SHP77 (cell line): Measurements from ENCODE around the gene PIK3CG.

ENCODE experiments used
- DNase-seq, 2 experiments: peaks; one replicate each; lab custom pipeline; 2025; lab: John Stamatoyannopoulos, UW

PIK3CG gene

DNA sequence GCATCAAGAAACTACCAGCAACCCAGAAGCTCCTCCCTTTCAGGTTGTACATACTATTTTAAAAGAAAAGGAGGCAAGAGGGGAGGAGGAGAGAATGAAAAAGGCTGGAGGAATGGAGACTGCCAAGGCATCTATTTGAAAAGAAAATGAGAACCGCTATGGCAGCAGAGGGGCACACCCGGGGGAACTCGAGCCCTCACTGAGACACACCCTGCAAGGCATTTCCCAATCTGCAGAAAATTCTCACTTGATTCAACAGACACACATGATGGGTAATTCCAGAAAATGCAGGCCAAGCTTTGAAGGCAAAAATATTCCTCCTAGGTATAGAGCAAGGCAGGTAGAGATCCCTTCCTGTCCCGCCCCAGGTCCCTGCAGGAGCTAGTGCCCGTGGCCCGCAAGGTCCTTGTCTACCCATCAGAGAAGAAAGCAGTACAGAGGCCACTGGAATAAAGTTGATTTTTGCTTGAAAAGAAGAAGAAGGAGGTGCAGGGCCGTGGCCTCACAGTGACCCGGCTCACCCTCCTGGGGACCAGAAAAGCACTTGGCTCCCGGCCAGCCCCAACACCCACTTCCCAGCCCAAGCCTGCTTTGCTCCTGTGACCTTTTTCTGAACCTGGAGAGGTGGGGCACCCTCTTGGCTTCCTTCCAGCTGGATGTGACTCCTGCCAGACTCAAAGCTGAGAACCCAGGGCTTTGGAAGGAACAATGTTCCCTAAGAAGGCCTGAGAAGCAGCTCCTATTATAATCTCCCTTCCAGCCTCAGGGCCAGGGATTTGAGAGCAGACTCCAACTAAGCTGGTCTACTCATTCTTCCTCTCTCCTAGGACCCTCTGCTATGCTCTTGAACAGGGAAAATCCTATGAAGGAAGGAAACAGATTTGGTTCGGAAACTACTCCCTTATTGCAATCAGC, 6.2 kb upstream of the PIK3CG start:
- DNase-seq = no peak

DNA sequence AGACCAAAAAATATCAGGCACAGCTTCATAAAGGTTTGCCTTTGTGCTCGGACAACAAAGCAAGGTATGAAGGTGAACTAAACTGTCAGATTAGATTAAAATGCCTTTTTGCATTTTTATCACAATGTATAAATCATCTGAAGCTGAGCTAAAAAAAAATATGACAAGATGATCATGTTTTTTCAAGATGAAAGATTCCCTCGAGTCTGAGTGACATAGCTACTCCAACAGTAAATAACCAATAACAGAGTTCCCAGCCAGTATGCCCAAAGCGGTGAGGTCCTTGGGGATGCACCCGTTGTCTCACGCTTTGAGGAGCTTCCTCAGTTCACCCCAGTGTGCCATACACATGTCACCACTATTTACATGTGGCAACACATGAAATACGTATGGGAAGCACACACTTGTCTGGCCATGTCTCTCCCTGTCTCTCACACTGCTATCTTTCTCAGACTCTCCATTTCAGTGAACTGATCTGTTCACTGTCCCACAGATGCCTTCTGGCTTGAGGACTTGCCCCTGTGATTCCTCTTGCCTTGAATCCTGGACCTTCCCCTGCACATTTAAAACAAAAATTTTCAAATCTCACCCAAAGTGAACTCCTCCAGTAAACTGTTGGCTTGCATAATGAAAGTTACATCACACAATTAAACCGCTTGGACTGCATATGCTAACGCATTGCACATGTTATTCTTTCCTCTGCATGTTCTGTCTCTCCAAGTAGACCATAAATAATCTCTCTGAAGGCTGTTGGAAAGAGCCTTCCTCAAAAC, 2.6 kb upstream of the PIK3CG start:
- no peak for DNase-seq

DNA sequence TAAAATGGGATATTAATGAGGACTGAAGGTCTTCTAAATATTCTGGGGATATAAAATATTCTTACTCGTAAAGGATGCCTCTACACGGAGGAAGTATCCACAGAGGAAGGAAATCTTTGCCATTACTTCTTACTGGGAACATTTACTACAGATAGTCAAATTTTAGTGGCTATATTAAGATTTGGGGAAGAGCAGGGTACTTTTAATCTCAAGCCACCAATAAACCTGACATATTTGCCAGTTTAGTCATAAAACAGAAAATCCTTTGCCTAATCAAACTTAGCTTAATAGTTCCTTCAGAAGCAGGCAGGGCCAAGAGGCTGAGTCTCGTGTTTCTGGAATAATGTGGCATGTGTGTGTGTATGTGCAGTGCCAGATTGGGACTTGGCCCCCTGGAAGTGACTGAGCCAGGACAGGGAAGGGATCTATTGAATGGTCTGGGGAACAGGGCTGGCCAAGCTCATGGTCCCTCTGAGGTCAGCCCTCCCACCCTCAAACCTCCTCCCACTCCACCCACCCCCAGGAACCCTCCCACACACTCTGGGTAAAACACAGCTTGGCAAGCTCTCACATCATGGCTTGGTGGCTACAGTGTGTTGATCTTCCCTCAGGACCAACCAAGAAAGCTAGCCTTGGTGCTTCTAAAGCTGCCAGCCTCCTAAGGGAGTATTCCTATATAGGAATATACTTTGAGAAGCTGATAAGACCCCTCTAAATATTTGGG, 1.6 kb upstream of the PIK3CG start:
- DNase-seq = no peak

DNA sequence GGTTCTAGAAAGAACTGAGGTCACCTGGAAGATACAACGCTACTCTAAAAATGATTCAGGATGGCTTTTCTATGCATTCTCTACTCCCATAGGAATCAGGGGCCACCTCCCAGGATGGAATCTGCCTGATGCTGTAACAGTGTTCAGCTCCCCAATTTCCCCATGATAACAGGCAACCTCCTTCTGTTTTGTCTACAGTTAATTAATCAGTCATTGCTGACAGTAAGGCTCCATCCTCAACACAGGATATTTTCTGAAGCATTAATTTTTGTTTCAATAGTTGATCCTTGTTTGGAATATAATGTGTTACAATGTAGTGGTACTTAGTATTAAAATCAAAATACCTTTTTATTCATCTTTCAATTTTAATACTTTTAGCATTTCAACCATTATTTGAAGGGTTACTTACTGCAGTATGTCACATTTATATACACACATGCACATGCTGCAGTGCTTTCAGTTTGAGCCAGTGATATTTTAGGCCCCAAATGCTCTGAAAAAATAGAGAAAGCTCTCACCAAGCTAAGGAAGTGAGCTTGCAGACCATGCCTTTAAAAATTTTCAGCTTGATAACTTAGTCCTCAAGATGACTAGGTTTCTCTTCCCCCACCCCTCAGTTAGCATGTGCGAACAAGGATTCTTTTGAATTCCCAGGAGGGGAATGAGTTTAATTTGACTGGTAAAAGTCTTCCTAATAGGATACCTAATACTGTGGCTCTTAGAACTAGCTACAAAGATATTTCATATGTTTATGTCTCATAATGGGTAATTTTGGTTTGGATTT, 592 bp upstream of the PIK3CG start:
- DNase-seq = no peak

DNA sequence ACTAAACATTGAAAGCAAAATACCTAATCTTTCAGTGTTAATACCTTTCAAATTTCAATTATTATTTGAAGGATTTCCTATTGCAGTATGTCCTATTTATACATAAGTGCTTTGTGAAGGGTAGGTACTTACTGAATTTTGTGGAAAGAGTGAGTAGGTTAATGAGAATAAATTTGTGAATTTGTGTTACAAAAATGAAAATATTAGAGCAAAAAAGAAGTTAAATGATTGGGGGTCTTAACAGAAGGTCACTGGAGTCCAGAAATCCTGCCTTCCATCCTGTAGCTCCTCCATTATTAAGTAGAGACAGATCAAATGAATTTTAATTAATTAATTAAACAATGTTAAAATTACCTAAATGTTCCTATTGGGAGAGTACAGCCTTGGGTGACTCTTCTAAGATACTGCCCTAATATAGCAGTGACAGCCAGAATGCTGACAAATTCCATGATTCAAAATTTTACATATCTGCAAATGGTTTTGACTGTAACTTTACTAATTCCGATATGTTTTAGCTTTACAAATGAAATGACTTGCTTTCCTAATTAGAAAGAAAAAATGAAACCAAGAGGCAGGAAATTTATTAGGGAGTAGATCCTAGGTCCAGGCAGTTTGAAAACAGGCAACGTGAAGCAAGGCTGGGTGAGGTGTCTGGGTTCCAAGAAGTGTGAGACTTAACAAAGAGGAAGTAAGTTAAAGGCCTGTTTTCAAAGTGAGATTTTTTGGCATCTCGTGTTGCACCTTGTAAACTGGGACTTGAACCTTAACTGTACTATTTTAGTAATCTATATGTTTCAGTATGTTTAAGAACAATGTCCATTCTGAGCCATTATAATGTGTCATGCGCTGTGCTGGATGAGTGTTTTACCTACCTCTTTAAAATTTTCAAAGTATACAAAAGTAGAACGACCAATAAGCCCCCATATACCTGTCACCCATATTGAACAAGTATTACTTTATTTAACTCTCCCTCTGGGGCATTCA, 1.5 kb downstream of the PIK3CG start:
- no peak for DNase-seq

DNA sequence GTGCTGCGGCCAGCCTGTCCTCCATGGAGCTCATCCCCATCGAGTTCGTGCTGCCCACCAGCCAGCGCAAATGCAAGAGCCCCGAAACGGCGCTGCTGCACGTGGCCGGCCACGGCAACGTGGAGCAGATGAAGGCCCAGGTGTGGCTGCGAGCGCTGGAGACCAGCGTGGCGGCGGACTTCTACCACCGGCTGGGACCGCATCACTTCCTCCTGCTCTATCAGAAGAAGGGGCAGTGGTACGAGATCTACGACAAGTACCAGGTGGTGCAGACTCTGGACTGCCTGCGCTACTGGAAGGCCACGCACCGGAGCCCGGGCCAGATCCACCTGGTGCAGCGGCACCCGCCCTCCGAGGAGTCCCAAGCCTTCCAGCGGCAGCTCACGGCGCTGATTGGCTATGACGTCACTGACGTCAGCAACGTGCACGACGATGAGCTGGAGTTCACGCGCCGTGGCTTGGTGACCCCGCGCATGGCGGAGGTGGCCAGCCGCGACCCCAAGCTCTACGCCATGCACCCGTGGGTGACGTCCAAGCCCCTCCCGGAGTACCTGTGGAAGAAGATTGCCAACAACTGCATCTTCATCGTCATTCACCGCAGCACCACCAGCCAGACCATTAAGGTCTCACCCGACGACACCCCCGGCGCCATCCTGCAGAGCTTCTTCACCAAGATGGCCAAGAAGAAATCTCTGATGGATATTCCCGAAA, 2.7 kb downstream of the PIK3CG start:
- DNase-seq = no peak

DNA sequence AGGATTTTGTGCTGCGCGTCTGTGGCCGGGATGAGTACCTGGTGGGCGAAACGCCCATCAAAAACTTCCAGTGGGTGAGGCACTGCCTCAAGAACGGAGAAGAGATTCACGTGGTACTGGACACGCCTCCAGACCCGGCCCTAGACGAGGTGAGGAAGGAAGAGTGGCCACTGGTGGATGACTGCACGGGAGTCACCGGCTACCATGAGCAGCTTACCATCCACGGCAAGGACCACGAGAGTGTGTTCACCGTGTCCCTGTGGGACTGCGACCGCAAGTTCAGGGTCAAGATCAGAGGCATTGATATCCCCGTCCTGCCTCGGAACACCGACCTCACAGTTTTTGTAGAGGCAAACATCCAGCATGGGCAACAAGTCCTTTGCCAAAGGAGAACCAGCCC, 3.3 kb downstream of the PIK3CG start:
- no peak for DNase-seq

DNA sequence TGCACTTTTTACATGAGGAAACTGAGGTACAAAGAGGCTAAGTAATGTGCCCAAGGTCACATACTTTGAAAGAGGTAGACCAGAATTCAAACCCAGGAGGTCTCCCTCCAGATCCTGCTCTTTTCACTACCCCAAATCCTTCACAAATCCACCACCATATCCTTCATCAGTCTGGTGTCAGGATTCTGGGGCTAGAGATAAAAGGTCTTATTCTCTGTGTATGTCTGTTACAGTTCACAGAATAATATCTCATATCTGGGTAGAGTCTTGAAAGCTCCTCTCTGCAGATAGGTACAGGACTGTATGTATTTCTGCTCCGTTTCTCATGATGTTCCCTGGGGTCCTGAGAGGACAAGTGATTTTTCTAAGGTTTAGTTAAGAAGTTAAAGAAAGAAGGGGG, 4.9 kb downstream of the PIK3CG start:
- DNase-seq = no peak

DNA sequence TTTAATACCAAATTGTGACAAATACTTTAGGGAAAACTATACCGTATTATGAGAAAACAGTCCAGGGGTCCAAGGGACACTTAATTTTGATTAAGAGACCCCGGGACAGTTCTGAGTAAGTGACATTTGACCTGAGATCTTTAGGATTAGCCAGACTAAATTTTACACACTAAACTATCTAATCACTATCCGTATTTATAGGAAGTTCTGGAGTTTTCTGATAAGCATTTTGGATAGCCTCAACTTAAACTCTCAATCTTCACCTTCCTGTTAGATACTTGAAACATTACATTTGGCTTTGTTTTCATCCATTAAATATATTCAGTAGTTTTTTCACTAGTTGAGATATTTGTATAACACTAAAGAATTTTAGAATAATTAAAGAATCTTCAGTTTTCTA, 5.4 kb downstream of the PIK3CG start:
- no peak for DNase-seq

DNA sequence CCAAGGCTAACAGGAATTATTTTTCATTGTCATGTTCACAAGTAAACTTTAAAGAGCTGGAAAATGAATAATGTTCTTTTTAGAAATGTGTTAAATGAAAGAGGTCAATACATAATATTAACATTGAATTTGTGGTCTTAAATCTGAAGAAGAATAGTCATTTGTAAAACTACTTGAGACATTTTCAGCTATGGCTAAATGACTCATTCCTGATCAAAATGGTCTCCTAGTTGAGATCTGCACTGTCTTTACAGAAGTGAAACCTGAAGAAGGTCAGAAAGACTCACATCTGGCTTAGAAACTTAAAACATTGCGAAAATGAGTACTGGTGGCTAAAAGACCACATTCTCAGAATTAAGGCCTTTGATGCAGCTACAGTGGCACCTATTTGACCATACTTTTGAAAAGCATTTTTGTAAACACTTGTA, 5.9 kb downstream of the PIK3CG start:
- no peak for DNase-seq

DNA sequence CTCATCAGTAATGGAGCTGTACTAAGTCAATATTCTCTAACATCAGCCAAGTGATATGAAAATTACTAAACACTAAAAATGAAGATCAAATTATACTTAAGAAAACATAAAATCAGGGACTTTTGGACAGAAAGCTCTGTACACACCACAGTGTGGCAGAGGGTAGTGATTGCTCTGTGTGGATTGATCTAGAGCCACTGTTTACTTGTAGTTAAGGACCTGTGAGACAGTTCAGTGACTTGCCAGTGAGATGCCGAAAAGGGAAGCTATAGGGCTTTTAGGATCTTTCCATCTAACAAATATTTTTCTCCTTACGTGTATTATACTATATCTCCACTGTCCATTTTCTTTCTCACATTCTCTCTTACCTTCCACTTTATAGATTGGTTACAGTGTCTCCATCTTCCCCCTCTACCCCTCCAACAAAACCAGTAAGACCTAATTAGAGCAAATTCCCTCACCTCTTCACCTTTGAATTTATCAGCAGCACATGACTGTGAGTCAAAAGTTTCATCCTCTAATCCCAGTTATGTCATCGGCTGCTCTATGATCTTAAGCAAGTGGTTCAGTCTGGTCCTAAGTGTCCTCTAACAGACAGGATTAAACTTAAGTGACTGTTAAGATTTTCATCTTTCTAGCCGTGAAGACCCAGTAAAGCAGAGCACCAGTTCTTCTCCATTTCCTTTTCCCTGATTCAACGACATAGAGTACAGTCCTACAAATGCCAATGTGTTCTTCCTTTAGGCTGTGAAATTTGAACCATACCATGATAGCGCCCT, 6.9 kb downstream of the PIK3CG start:
- no peak for DNase-seq

DNA sequence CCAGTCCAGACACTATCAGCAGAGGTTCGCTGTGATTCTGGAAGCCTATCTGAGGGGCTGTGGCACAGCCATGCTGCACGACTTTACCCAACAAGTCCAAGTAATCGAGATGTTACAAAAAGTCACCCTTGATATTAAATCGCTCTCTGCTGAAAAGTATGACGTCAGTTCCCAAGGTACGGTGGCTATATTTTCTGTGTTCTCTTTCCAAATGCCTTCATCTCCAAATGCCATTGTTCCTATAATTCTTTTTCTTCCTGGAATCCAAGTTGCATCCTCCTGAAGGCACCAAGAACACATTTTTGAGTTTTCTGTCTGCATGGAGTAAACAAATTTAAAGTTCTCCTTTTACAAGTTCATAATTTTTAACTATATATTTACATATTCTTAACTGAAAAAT, 7.7 kb downstream of the PIK3CG start:
- no peak for DNase-seq

DNA sequence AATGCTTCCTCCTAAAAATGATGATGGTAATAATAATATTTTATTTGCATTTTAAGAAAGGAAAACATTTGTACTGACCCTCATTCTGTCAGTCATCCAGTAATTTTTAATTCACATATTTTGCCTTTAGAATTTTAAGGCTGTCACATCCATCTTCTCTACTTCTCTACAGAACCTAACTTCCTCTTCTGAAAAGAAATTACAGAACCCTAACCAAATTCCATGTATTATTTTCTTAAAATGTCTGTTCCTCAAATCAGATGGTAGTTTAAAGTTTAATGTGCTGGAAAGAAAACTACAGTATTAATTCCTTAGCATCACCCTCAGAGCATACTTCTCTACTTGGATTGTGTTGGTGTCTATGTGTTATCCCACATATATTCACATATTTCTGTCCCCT, 9.0 kb downstream of the PIK3CG start:
- no peak for DNase-seq

DNA sequence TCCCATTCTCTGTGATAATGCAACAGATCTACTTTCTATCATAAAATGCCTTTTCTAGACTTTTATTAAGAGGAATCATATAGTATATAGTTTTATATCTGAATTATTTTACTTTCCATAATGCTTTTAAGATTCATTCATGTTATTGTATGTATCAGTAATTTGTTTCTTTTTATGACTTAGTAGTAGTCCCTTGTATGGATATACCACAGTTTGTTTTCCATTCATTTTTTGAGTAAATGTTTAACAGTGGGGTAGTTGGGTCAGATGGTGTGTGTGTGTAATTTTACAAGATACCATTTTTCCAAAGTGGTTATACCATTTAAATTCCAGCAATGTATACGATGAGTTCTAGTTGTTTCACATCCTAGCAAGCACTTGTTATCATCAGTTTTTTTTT, 10.4 kb downstream of the PIK3CG start:
- no peak for DNase-seq

DNA sequence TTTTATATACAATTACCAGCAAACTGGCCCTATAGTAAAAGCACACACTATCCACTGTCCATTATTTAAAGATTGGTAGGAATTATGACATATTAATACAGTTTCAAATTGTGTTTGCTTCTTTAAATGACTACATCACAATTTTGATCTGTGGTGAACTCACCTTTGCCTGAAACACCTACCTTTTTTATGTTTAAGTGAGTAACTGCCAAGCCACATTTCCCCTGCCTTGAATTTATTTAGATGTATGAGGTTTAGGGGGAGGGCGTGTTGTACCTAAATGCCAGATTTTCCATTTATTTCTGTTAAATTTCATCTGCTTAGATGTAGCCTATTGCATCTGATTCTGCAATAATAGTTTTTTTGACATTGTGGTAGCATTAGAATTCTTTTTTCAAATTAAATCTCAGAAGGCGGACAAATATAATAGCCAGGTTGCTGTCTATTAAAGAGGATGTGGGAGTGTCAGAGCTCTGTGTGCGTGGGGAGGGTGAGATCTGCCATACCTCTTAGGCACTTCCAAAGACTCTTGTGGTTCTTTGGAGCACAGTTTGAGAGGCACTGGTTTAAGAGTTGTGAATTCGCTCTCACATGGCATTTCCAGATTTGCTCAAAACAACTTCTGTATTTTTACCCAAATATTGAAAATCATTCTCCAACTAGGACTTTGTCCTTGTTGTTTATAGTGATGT, 13.8 kb downstream of the PIK3CG start:
- no peak for DNase-seq

DNA sequence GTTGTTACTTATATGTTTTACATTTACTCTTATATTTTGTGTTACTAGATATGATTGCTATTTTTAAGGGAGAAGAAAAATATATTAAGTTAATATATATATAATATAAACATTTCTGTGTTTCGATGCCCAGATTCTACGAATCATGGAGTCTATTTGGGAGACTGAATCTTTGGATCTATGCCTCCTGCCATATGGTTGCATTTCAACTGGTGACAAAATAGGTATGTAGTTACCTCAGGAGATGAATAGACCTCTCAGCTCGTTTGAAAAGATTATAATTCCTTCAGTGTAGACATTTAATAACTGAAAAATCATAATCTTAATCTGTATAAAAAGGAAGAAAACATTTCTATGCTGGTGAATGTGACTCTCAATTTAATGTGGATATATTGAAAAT, 16.9 kb downstream of the PIK3CG start:
- DNase-seq = no peak

DNA sequence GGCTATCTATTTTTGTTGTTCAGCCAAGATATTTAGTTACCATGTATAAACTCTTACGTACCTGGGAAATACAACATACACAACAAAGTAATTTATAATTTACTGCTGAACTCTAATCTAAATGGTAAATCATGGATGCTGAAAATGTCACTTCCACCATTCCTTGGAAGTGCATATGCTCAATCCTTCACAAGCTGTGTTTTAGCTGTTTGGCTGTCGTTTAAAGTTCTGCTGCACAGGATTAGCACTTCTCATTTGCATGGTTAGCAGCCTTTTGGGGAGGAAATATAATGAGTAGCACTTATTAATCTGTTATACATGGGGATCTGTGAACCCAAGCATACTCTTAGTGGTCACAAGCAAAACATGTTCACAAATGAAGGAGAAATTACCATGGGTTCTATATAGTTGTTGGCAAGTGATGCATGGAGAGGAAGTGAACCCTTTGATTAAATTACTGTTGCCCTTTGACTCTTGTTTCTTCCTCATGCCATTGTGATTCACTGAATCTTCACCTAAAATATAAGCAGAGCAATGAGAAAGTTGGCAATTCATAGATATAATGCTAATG, 18.5 kb downstream of the PIK3CG start:
- no peak for DNase-seq

DNA sequence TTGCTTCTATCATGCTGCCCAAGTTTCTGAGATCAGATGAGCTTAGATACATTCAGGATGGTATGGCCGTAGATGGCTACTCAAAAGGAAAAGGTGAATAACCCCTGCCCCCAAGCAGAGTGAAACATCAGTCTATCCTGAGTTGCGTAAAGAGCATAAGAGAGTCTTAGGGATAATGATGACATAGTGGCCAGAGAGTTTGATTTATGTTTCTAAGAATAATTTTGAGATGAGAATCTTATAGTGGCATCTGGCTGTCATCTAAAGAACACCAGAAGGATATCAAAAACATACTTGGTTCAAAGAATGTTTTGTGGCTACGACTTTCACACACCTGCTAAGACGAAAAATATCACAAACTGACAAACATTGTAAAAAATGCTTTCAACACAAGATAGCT, 20.6 kb downstream of the PIK3CG start:
- no peak for DNase-seq
